Measurements from ENCODE around the gene NAPB. TPM values are rescaled to one million over a fixed set of nuclear protein-coding genes. Genes with fewer than 3 reads are reported as not detected.

NAPB gene
- total and polyA plus RNA-seq, 2 of the 8 experiments (the other 6 are each of a cell fraction or from before 2014, with no cell fraction given), result 6.2 to 12.3 TPM

DNA sequence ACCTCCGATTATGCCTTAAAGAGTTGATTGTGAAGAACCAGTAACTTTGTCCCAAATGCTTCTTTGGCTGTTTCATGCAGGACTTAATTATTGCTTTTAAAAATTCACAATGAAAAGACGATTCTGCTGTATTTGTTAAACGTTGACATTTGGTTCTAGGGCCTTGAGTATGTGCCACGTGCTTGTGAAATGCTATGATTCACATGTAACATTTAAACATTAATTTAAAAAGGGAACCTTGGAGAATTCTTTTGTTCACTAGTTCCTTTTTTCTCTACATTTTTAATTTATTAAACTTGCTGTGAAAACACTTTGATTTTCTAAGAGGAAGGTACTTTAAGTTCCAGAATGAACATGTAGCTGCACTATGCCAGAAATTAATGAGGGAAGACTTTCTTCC lies 49.8 kb downstream of the NAPB start:
- Histone ChIP-seq H3K4ac (replicated peaks; ENCODE audit: insufficient read length, low read depth, low read length) (no peak overlapping the region), H3K23ac (ENCODE audit: insufficient read length) (no peak overlapping the region), H4K91ac (replicated peaks; ENCODE audit: insufficient read length, low read length) (no peak overlapping the region), H2AFZ (ENCODE audit: low read length) (no peak overlapping the region), H3K9ac (replicated peaks in 1 of 4; ENCODE audit: extremely low read depth in 1 of 4, low read depth in 3 of 4, low read length in 3 of 4) (no peak overlapping the region), H3K23me2 (ENCODE audit: low read depth, low read length) (no peaks in the 10 kb centered on the region), H3K36me3 (ENCODE audit: control insufficient read depth in 2 of 4, insufficient read depth in 4 of 4, low read length in 3 of 4) (peaks cover 14 to 63% (median 38%) of the 10 kb centered on the region in 4 experiments), H3K4me3 (ENCODE audit: extremely low read depth in 1 of 4, insufficient read depth in 2 of 4, low read depth in 3 of 4, low read length in 4 of 4) (no peak overlapping the region), H3K79me2 (ENCODE audit: control insufficient read depth in 1 of 2, insufficient read depth in 2 of 2, low read length in 2 of 2) (peaks cover 0 to 15% of the 10 kb centered on the region in 2 experiments; a peak in 2 of 4 replicates), H4K5ac (ENCODE audit: insufficient read length, low read depth, low read length) (no peak overlapping the region), H2BK20ac (ENCODE audit: low read length) (no peak overlapping the region), H3K9me3 (ENCODE audit: insufficient read depth in 2 of 2, low read depth in 1 of 2, low read length in 1 of 2) (no peaks in the 10 kb centered on the region), H3K4me1 (replicated peaks in 1 of 4; ENCODE audit: control insufficient read depth in 3 of 4, insufficient read depth in 4 of 4, low read length in 3 of 4) (no peaks in the 10 kb centered on the region), H2BK12ac (ENCODE audit: low read depth, low read length) (no peak overlapping the region), H3K14ac (ENCODE audit: insufficient read length) (no peak overlapping the region), H3K79me1 (ENCODE audit: low read depth, low read length) (no peaks in the 10 kb centered on the region; the same call in 1 of the 2 replicates), H2BK15ac (ENCODE audit: low read length) (no peak overlapping the region), H3K27me3 (replicated peaks in 1 of 4; ENCODE audit: control insufficient read depth in 3 of 4, extremely low read depth in 1 of 4, insufficient read depth in 3 of 4, low read length in 3 of 4) (no peaks in the 10 kb centered on the region), H3K18ac (ENCODE audit: extremely low read depth, low read length) (no peak overlapping the region), H3K27ac (ENCODE audit: low read depth, low read length) (no peak overlapping the region), H2BK5ac (ENCODE audit: low read depth, low read length) (no peak overlapping the region), H3K56ac (replicated peaks; ENCODE audit: insufficient read length, low read depth, low read length) (no peak overlapping the region), H2BK120ac (replicated peaks; ENCODE audit: low read depth, low read length) (no peak overlapping the region), H3K4me2 (ENCODE audit: insufficient read depth in 1 of 2, low read depth in 2 of 2, low read length in 2 of 2) (no peak overlapping the region), H4K8ac (ENCODE audit: extremely low read depth, insufficient read depth, low read length) (no peak overlapping the region), H2AK5ac (ENCODE audit: low read depth, low read length) (no peak overlapping the region), H4K20me1 (replicated peaks in 1 of 2; ENCODE audit: control insufficient read depth in 1 of 2, insufficient read depth in 2 of 2, low read length in 2 of 2) (peaks cover 2 to 15% of the 10 kb centered on the region in 2 experiments)
- no peak for FAIRE-seq
- ChIA-PET POLR2A (ENCODE audit: partially characterized antibody) (interaction anchor here (1.3 kb wide), 1 partner anchor 8 kb away, joined by 4 read pairs; no protein-coding TSS in a partner anchor), CTCF (ENCODE audit: partially characterized antibody) (no interaction called here)
- WGBS, 2 experiments (ENCODE audit: extremely low coverage in 1 of 2, insufficient coverage in 1 of 2, insufficient read length in 1 of 2, insufficient replicate concordance in 2 of 2, low coverage in 1 of 2, low lambda C conversion rate in 2 of 2, missing lambda C conversion rate in 1 of 2), result 79% methylated on average over 4 of the region's 4 CpGs; no CpG with 5 or more reads in 1 of the 2 experiments
- DNase-seq (ENCODE audit: low read depth in 1 of 2, low spot score in 2 of 2), result no peak
- no peak for TF ChIP-seq ATF2 (IDR thresholded peaks at IDR 0.05; ENCODE audit: low read length)
- no peak for TF ChIP-seq PHF8 (conservative IDR thresholded peaks at IDR 0.05; ENCODE audit: low read depth, low read length)
- TF ChIP-seq MAFK (IDR thresholded peaks at IDR 0.05; ENCODE audit: low read depth, low read length), result no peak
- TF ChIP-seq BACH1 (IDR thresholded peaks at IDR 0.05; ENCODE audit: low read length), result no peak
- no peak for TF ChIP-seq JUN (IDR thresholded peaks at IDR 0.05; ENCODE audit: low read depth, low read length)
- no peak for TF ChIP-seq SP1 (IDR thresholded peaks at IDR 0.05; ENCODE audit: low read depth, low read length)
- TF ChIP-seq CEBPB (IDR thresholded peaks at IDR 0.05; ENCODE audit: low read depth, low read length), result no peak
- no peak for TF ChIP-seq KDM4A (IDR thresholded peaks at IDR 0.05; ENCODE audit: low read depth, low read length, severe bottlenecking)
- no peak for TF ChIP-seq KDM1A (IDR thresholded peaks at IDR 0.05; ENCODE audit: borderline replicate concordance, low read length)
- no peak for TF ChIP-seq NANOG (IDR thresholded peaks at IDR 0.05; ENCODE audit: insufficient read depth, low read depth, low read length, poor library complexity, severe bottlenecking)
- no peak for TF ChIP-seq NRF1 (IDR thresholded peaks at IDR 0.05; ENCODE audit: low read depth, low read length)
- no peak for TF ChIP-seq RFX5 (IDR thresholded peaks at IDR 0.05; ENCODE audit: borderline replicate concordance, low read depth, low read length)
- TF ChIP-seq RAD21 (IDR thresholded peaks at IDR 0.05 in 1 of 2, conservative IDR thresholded peaks at IDR 0.05 in 1 of 2; ENCODE audit: low read depth in 2 of 2, low read length in 2 of 2), result no peak
